EH (cell line): ENCODE results near the gene FAM167B.

ENCODE experiments used
- DNase-seq: peaks from one replicate; pipeline ENCODE4 v3.0.0-alpha.2; 2015; ENCODE audit warnings: low read depth

Gene FAM167B

DNA sequence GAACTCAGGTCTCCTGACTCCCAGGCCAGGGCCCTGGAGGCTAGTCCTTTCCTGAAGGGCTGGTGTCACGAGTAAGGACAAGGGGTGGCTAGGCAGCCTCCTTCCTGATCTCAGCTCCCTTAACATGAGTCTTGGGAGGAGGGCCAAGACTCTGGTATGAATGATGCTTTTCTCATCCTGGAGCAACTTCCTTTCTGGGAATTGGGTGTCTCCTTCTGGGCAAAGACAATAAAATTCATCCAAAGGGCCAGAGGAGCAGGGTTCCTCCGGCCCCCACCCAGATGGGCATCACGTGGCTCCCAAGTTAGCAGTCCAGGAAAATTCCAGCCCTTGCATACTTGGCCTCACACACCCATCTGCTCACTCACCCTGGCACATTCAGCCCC, at the start of gene FAM167B:
Gene FAM167B (plus strand): TSS at position 335 of the 386 bp plus-strand sequence. CDS start 200 bp downstream, outside the sequence.
- peak; percentile 97 for DNase-seq

DNA sequence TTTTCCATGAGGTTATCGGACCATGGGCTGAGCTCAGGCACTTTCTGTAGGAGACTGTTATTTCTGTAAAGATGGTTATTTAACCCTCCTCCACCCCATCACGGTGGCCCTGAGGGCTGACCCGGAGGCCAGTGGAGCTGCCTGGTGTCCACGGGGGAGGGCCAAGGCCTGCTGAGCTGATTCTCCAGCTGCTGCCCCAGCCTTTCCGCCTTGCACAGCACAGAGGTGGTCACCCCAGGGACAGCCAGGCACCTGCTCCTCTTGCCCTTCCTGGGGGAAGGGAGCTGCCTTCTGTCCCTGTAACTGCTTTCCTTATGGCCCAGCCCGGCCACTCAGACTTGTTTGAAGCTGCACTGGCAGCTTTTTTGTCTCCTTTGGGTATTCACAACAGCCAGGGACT, 49.2 kb upstream of the FAM167B start:
- no peak for DNase-seq

- no peak for DNase-seq
Observed at GRCh38 chr1:32198237-32199042, 48.6 kb upstream of the FAM167B start.

DNA sequence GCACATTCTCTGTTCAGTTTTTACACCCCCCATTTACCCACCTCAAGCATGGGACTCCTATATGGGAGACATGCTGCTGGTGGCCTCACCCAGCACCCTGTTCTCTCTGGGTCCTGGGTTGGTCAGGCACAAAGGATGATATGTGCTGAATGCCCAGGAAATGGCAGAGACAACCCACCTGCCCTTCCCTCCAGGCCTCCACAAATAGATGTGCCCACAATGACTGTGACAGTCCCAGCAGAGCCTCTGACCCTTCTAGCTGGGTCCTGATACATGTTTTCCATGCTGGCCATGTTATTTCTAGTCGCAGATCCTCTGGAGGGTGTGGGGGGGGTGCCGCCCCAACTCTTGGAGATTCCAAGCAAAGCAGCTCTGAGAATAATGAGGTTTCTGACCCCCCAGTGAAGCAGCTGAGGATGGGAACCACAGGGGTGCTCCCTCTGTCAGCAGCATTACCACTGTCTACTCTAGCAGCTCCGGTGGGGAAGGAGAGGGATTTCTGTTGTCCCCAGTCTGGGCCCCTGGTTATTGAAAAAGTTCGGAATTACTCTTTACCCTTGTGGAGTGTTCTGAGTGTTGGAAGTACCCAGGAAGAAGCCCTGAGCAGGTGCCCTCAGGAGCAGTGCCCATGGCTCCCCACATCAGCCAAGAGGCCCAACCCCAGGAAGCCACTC, 47.8 kb upstream of the FAM167B start:
- no peak for DNase-seq

- no peak for DNase-seq
Observed at GRCh38 chr1:32199717-32200072, 47.3 kb upstream of the FAM167B start.

DNA sequence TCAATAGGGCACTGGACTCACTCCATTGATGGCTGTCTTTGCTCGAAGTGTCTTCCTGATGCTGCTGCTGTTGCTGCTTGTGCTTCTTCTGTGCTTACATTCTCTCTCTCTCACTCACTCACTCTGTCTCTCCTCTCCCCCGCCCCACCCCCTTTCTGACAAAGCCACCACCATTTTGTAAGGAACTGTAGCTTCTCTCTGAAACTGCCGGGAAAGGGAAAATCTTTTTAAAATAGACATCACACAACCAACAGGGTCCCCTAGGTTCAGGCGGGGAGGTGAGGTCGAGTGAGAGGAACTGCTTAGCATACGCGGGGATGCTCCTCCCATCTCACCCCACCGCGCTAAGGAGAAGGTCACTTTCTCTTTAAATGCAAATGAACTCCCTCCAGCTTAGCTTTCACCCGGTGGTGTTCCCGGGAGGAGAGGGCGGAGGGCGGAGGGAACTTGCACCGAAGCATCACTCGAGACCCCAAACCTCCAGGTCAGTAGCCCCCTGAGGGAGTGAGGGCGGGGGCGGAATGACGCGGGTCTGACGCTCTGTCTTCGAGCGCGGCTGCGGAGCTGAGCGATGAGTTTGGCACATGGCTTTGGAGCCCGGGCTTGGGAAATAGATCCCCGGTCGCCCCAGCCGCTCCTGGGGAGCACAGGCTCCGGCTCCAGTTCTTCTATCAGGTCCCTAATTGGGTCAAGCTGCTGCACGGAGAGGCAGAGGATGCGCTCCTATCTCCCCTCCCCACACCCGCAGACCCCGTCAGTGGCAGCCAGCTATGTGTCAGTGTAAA, 46.6 kb upstream of the FAM167B start, which contains the start of gene CCDC28B:
Gene CCDC28B (plus strand): TSS at position 370 of the 785 bp plus-strand sequence. CDS start 1,341 bp downstream, outside the sequence.
- peak; percentile 82 for DNase-seq

DNA sequence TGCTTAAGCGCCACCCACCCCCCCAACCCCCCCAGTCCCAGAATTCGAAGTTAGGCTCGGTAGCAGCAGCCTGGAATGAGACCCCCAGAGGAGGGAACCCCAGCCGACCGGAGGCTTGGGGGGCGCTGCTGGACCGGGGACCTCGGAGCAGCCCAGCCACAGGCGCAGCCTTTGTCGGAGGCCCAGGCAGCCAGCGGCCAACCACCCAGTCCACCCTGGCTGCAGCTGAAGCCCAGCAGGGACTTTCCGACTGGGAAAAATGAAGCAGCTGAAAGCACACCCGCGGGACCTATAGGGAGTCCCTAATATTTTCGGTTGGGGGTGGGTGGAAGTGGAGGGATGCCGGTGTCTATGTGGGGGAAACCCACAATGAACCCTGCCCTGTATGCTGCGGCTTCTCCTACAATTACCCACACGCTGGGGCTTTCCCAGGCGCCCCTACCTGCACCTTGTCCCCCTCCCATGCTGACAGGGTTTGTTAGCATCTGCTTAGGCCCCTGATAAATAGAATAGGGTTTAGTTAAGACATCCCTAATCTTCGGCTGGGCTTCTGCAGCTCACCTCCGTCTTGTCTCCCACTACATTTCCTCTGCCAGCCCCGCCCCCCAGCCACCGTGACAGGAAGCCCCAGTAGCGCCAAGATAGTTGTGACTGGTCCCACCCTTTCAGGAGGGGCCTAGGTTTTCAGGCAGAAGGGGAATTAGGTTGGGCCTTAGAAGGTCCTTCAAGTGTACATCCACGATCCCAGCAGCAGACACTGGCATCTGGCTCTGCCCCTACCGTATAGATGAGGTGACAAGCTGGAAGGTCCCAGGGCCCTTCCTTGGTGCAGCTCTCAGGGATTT, 45.8 kb upstream of the FAM167B start:
- DNase-seq = peak; percentile 72

GRCh38 chr1:32204943-32205361, 42.1 kb upstream of the FAM167B start:
- no peak for DNase-seq

DNA sequence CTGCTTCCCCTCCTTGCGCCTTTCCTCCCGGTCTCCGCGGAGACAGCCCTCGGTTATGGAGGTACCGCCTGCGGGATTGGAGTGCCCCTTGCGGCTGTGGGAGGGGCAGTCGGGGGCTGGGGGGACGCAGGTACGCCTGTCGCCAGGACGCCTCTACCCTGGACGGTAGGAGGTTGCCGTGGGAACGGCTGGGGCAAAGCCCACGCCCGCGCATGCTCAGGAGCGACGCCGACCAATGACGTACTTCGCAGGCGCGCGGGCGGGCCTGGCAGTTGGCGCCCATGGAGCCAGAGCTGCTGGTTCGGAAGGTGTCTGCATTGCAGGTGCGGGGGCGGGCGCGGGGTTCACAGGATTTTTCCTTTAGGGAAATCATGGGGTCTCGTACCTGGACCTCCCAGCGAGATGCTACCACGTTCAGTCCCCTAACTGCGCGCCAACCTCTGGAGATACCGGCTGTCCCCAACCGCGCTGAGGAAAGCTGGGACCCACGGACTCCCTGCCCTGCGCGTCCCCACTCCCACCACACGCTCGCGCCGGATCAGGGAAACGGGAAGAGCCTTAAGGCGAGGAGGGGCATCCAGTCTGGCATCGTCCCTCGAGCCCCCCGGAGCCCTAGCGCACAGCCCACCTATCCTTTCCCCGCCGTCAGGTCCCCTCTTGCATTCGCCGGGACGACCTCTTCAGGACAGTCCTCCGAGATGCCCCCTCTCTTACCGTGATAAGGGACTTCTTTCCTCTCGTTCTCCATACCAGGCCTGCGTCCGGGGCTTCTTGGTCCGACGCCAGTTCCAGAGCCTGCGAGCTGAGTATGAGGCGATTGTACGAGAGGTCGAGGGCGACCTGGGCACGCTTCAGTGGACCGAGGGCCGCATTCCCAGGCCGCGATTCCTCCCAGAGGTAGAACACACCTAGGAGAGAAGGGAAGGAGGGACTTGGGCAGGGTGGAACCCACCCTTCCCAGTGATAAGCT, 41.3 kb upstream of the FAM167B start, which contains the start of gene IQCC:
Gene IQCC (plus strand): TSS at position 271 of the 970 bp plus-strand sequence. CDS start 11 bp downstream, at position 282.
- peak; percentile 80 for DNase-seq

- DNase-seq = no peak
Observed at GRCh38 chr1:32208469-32208868, 38.6 kb upstream of the FAM167B start.

DNA sequence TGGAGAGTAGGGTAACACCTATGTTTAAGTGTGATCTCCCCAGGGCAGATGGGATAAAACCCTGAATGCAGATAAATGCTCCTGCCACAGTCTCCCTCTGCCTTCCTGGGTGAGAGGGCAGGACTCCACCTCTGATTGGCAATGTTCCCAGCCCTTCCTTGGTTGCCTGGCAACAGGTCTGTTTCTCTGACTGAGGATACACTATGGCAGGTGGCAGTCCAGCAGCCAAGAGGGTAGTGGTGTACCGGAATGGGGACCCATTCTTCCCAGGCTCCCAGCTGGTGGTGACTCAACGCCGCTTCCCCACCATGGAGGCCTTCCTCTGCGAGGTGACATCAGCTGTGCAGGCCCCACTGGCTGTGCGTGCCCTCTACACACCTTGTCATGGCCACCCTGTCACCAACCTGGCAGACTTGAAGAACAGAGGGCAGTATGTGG, 38.1 kb upstream of the FAM167B start, which contains the start of gene DCDC2B:
Gene DCDC2B (plus strand): TSS at position 199 of the 438 bp plus-strand sequence. CDS start 5 bp downstream, at position 204.
- peak; percentile 50 for DNase-seq

GRCh38 chr1:32215629-32216480, 31.2 kb upstream of the FAM167B start:
- DNase-seq = peak; percentile 78

GRCh38 chr1:32216566-32216965, 30.5 kb upstream of the FAM167B start:
- no peak for DNase-seq

- no peak for DNase-seq
Observed at GRCh38 chr1:32219022-32219421, 28.0 kb upstream of the FAM167B start.

- no peak for DNase-seq
Observed at GRCh38 chr1:32220746-32221580, 26.1 kb upstream of the FAM167B start.

DNA sequence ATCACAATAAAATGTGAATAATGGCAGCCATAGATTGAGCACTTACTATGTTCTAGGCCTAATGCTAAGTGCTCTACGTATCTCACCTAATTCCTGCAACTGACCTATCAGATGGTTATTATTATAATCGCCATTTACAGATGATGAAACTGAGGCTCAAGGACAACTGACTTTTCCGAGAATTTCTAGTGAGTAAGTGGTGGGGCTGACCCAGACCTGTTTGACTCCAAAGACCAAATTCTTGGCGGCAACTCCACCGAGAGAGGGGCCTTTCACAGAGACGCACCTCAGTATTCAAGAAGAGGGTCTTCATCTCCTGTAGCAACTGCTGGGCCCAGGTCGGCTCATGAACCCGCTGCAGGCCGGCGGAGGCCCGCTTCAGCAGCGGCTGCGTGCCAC, 25.4 kb upstream of the FAM167B start:
- no peak for DNase-seq

DNA sequence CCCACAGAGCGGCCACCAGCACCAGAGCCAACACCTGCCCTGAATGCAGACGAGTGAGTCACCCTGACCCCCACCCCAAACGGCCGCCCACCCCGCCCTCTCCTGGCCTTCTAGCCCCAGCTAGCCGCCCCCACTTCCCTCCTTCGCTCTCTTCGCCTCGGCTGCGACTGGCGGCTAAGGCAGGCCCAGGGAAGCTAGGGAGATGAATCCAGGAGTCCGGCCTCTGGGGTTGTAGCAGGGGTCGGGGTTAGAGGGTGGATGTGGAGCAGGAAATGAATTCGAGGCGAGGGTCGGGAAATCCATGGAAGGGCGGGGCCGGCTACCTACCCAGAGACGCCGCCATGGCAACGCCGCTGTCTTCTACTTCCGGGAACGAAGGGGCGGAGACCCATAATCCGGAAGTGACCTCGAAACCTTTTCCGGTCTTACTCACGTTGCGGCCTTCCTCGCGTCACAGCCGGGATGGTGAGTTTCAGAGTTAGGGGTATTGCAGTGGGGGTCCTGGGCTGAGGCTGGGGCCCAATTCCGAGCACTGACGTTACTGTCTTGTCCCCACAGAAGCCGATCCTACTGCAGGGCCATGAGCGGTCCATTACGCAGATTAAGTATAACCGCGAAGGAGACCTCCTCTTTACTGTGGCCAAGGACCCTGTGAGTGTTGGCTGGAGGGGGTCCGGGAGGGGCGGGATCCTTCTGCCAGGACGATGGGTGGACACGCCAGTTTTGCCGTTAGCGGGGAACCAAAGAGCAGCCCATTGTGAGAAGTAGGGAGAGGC, 24.9 kb upstream of the FAM167B start, which contains the start of the genes EIF3I and TMEM234:
Gene EIF3I (plus strand): TSS at position 428 of the 776 bp plus-strand sequence. CDS start 35 bp downstream, at position 463.
Gene TMEM234 (minus strand): TSS at position 374 of the 776 bp plus-strand sequence. CDS start 31 bp downstream, at position 343.
- peak; percentile 93 for DNase-seq
